Measurements from ENCODE around the gene LCOR.

LCOR gene

GRCh38 chr10:96858706-96859050 lies 26.6 kb downstream of the LCOR start:
- Histone ChIP-seq H3K18ac (ENCODE audit: low read depth in 1 of 2, low read length in 2 of 2) (no peak overlapping the region), H3K4me1 (ENCODE audit: control insufficient read depth, insufficient read depth, low read depth, low read length) (peaks cover 2% of the 10 kb centered on the region), H2AFZ (ENCODE audit: low read depth, low read length) (no peak overlapping the region), H3K14ac (ENCODE audit: low read length in 2 of 2) (no peak overlapping the region), H3K23ac (ENCODE audit: low read length in 2 of 2) (no peak overlapping the region), H3K4me3 (ENCODE audit: insufficient read depth in 1 of 2, low read depth in 1 of 2, low read length in 2 of 2) (no peak overlapping the region), H4K91ac (ENCODE audit: low read length) (no peak overlapping the region), H3K27ac (ENCODE audit: low read length, poor library complexity, severe bottlenecking) (no peak overlapping the region), H3K27me3 (ENCODE audit: control insufficient read depth in 1 of 2, insufficient read depth in 1 of 2, low read length in 2 of 2) (no peaks in the 10 kb centered on the region), H3K79me1 (replicated peaks; ENCODE audit: low read length, poor library complexity, severe bottlenecking) (peaks cover 6% of the 10 kb centered on the region), H2AK5ac (ENCODE audit: low read length, severe bottlenecking) (no peak overlapping the region), H3K4ac (ENCODE audit: low read depth in 1 of 2, low read length in 2 of 2) (no peak overlapping the region), H3K36me3 (ENCODE audit: control insufficient read depth in 1 of 2, insufficient read depth in 2 of 2, low read depth in 1 of 2, low read length in 2 of 2) (peaks cover 7 to 8% of the 10 kb centered on the region in 2 experiments), H3K4me2 (ENCODE audit: low read length, poor library complexity, severe bottlenecking) (no peak overlapping the region), H4K8ac (ENCODE audit: low read length) (no peak overlapping the region), H2BK12ac (ENCODE audit: low read length in 2 of 2) (no peak overlapping the region), H2BK5ac (ENCODE audit: low read depth, low read length, poor library complexity, severe bottlenecking) (no peak overlapping the region), H3K9ac (ENCODE audit: low read length) (no peak overlapping the region), H3K9me3 (ENCODE audit: control insufficient read depth, low read length) (no peaks in the 10 kb centered on the region), H2BK15ac (ENCODE audit: low read depth, poor library complexity, severe bottlenecking) (no peak overlapping the region), H2BK120ac (ENCODE audit: low read depth, low read length) (no peak overlapping the region)
- no peak for DNase-seq
- 86% methylated on average over 2 of the region's 2 CpGs for WGBS

- Histone ChIP-seq H2BK120ac (ENCODE audit: low read depth, low read length) (no peak overlapping the region), H3K27me3 (ENCODE audit: control insufficient read depth in 1 of 2, insufficient read depth in 1 of 2, low read length in 2 of 2) (no peaks in the 10 kb centered on the region), H3K4me2 (ENCODE audit: low read length, poor library complexity, severe bottlenecking) (no peak overlapping the region), H2BK15ac (ENCODE audit: low read depth, poor library complexity, severe bottlenecking) (no peak overlapping the region), H2BK12ac (ENCODE audit: low read length in 2 of 2) (no peak overlapping the region), H3K79me1 (replicated peaks; ENCODE audit: low read length, poor library complexity, severe bottlenecking) (peaks cover 5% of the 10 kb centered on the region), H4K91ac (ENCODE audit: low read length) (no peak overlapping the region), H4K8ac (ENCODE audit: low read length) (no peak overlapping the region), H3K18ac (ENCODE audit: low read depth in 1 of 2, low read length in 2 of 2) (no peak overlapping the region), H3K14ac (ENCODE audit: low read length in 2 of 2) (no peak overlapping the region), H3K9me3 (ENCODE audit: control insufficient read depth, low read length) (no peaks in the 10 kb centered on the region), H3K4me1 (ENCODE audit: control insufficient read depth, insufficient read depth, low read depth, low read length) (peaks cover 2% of the 10 kb centered on the region), H3K23ac (ENCODE audit: low read length in 2 of 2) (no peak overlapping the region), H3K27ac (ENCODE audit: low read length, poor library complexity, severe bottlenecking) (no peak overlapping the region), H3K36me3 (ENCODE audit: control insufficient read depth in 1 of 2, insufficient read depth in 2 of 2, low read depth in 1 of 2, low read length in 2 of 2) (peaks cover 7 to 8% of the 10 kb centered on the region in 2 experiments), H3K4ac (ENCODE audit: low read depth in 1 of 2, low read length in 2 of 2) (no peak overlapping the region), H3K9ac (ENCODE audit: low read length) (no peak overlapping the region), H2AFZ (ENCODE audit: low read depth, low read length) (no peak overlapping the region), H2AK5ac (ENCODE audit: low read length, severe bottlenecking) (no peak overlapping the region), H3K4me3 (ENCODE audit: insufficient read depth in 1 of 2, low read depth in 1 of 2, low read length in 2 of 2) (no peak overlapping the region), H2BK5ac (ENCODE audit: low read depth, low read length, poor library complexity, severe bottlenecking) (no peak overlapping the region)
- no peak for DNase-seq
- WGBS, result 94% methylated on average over 5 of the region's 5 CpGs
Measured at GRCh38 chr10:96860631-96861277, 28.7 kb downstream of the LCOR start.

GRCh38 chr10:96863922-96864543 lies 31.9 kb downstream of the LCOR start:
- Histone ChIP-seq H2AK5ac (ENCODE audit: low read length, severe bottlenecking) (no peak overlapping the region), H2BK120ac (ENCODE audit: low read depth, low read length) (no peak overlapping the region), H3K79me1 (replicated peaks; ENCODE audit: low read length, poor library complexity, severe bottlenecking) (peaks cover 7% of the 10 kb centered on the region), H3K4ac (ENCODE audit: low read depth in 1 of 2, low read length in 2 of 2) (no peak overlapping the region), H2BK15ac (ENCODE audit: low read depth, poor library complexity, severe bottlenecking) (no peak overlapping the region), H3K18ac (ENCODE audit: low read depth in 1 of 2, low read length in 2 of 2) (no peak overlapping the region), H3K23ac (ENCODE audit: low read length in 2 of 2) (no peak overlapping the region), H3K27me3 (ENCODE audit: control insufficient read depth in 1 of 2, insufficient read depth in 1 of 2, low read length in 2 of 2) (no peaks in the 10 kb centered on the region), H2BK5ac (ENCODE audit: low read depth, low read length, poor library complexity, severe bottlenecking) (no peak overlapping the region), H3K4me3 (ENCODE audit: insufficient read depth in 1 of 2, low read depth in 1 of 2, low read length in 2 of 2) (no peak overlapping the region), H2BK12ac (ENCODE audit: low read length in 2 of 2) (no peak overlapping the region), H3K4me1 (ENCODE audit: control insufficient read depth, insufficient read depth, low read depth, low read length) (no peaks in the 10 kb centered on the region), H4K8ac (ENCODE audit: low read length) (no peak overlapping the region), H3K9me3 (ENCODE audit: control insufficient read depth, low read length) (no peaks in the 10 kb centered on the region), H3K9ac (ENCODE audit: low read length) (no peak overlapping the region), H3K14ac (ENCODE audit: low read length in 2 of 2) (no peak overlapping the region), H4K91ac (ENCODE audit: low read length) (no peak overlapping the region), H3K36me3 (ENCODE audit: control insufficient read depth in 1 of 2, insufficient read depth in 2 of 2, low read depth in 1 of 2, low read length in 2 of 2) (peaks cover 7 to 8% of the 10 kb centered on the region in 2 experiments), H3K4me2 (ENCODE audit: low read length, poor library complexity, severe bottlenecking) (no peak overlapping the region), H3K27ac (ENCODE audit: low read length, poor library complexity, severe bottlenecking) (no peak overlapping the region), H2AFZ (ENCODE audit: low read depth, low read length) (no peak overlapping the region)
- no CpG with 5 or more reads among the region's 3 CpGs for WGBS
- DNase-seq, result peak; percentile 57

- Histone ChIP-seq H3K27ac (ENCODE audit: low read length, poor library complexity, severe bottlenecking) (no peak overlapping the region), H3K4me1 (ENCODE audit: control insufficient read depth, insufficient read depth, low read depth, low read length) (no peaks in the 10 kb centered on the region), H3K23ac (ENCODE audit: low read length in 2 of 2) (no peak overlapping the region), H3K4ac (ENCODE audit: low read depth in 1 of 2, low read length in 2 of 2) (no peak overlapping the region), H2BK5ac (ENCODE audit: low read depth, low read length, poor library complexity, severe bottlenecking) (no peak overlapping the region), H4K91ac (ENCODE audit: low read length) (no peak overlapping the region), H2BK12ac (ENCODE audit: low read length in 2 of 2) (no peak overlapping the region), H3K9me3 (ENCODE audit: control insufficient read depth, low read length) (no peaks in the 10 kb centered on the region), H3K27me3 (ENCODE audit: control insufficient read depth in 1 of 2, insufficient read depth in 1 of 2, low read length in 2 of 2) (no peaks in the 10 kb centered on the region), H3K36me3 (ENCODE audit: control insufficient read depth in 1 of 2, insufficient read depth in 2 of 2, low read depth in 1 of 2, low read length in 2 of 2) (peaks cover 0 to 2% of the 10 kb centered on the region in 2 experiments), H3K4me3 (ENCODE audit: insufficient read depth in 1 of 2, low read depth in 1 of 2, low read length in 2 of 2) (no peak overlapping the region), H3K9ac (ENCODE audit: low read length) (no peak overlapping the region), H3K18ac (ENCODE audit: low read depth in 1 of 2, low read length in 2 of 2) (no peak overlapping the region), H2AFZ (ENCODE audit: low read depth, low read length) (no peak overlapping the region), H3K14ac (ENCODE audit: low read length in 2 of 2) (no peak overlapping the region), H3K79me1 (replicated peaks; ENCODE audit: low read length, poor library complexity, severe bottlenecking) (peaks cover 14% of the 10 kb centered on the region), H3K4me2 (ENCODE audit: low read length, poor library complexity, severe bottlenecking) (no peak overlapping the region), H4K8ac (ENCODE audit: low read length) (no peak overlapping the region), H2AK5ac (ENCODE audit: low read length, severe bottlenecking) (no peak overlapping the region), H2BK120ac (ENCODE audit: low read depth, low read length) (no peak overlapping the region), H2BK15ac (ENCODE audit: low read depth, poor library complexity, severe bottlenecking) (no peak overlapping the region)
- no peak for DNase-seq
Measured at GRCh38 chr10:96873086-96873485, 41.0 kb downstream of the LCOR start.
